HEK293 (cell line): ENCODE results near the gene MGME1.

Experiments used
- CTCF ChIA-PET: fragments of 350-600 bp; formaldehyde crosslinking; extraction: SDS; loops from one replicate; lab custom pipeline; 2021; ENCODE audit warnings: antibody characterized with exemption; lab: Yijun Ruan, JAX
- POLR2A ChIA-PET: fragments of 300-600 bp; formaldehyde crosslinking; extraction: SDS; loops from one replicate; lab custom pipeline; 2020; ENCODE audit warnings: antibody characterized with exemption, inconsistent platforms; lab: Yijun Ruan, JAX
- H3K27ac ChIP-seq: fragments of 200-500 bp; sonication (Bioruptor generic); 2 replicates; pipeline ENCODE4 v1.5.1; 2014; ENCODE audit warnings: low read depth, low read length, control low read depth, inconsistent platforms; ENCODE audit errors: extremely low read depth
- H3K36me3 ChIP-seq, 2 experiments: fragments of 200-500 bp in 1 of 2; sonication (Bioruptor generic) in 1 of 2; 1 replicate in 1 of 2; 2 replicates in 1 of 2; pipeline ENCODE4 v1.5.1; 2014 to 2017; ENCODE audit warnings: inconsistent platforms in 2 of 2, low read length in 2 of 2; ENCODE audit not compliant: control insufficient read depth in 2 of 2, insufficient read depth in 1 of 2
- H3K4me1 ChIP-seq: fragments of 200-500 bp; sonication (Bioruptor generic); 2 replicates; pipeline ENCODE4 v1.5.1; 2014; ENCODE audit warnings: mild to moderate bottlenecking, low read length, inconsistent platforms; ENCODE audit not compliant: control insufficient read depth, insufficient read depth
- H3K4me3 ChIP-seq: 2 replicates; pipeline ENCODE4 v1.5.1; 2011; ENCODE audit warnings: low read depth, mild to moderate bottlenecking, control low read depth, low read length, moderate library complexity
- H3K9me3 ChIP-seq: fragments of 200-500 bp; sonication (Bioruptor generic); 2 replicates; pipeline ENCODE4 v1.5.1; 2014; ENCODE audit warnings: low read depth, low read length, inconsistent platforms; ENCODE audit not compliant: control insufficient read depth, insufficient read depth
- ATF2 ChIP-seq: fragments of 450-650 bp; formaldehyde crosslinking; IDR thresholded peaks from 2 replicates; pipeline ENCODE4 v1.5.1; 2016; ENCODE audit warnings: missing biosample characterization, missing genetic modification characterization, low read depth
- BCL11A ChIP-seq: fragments of 450-650 bp; formaldehyde crosslinking; IDR thresholded peaks from 2 replicates; pipeline ENCODE4 v1.5.1; 2016; ENCODE audit warnings: low read depth, missing biosample characterization, missing genetic modification characterization
- EGR2 ChIP-seq: fragments of 450-650 bp; formaldehyde crosslinking; IDR thresholded peaks from 2 replicates; pipeline ENCODE4 v1.5.1; 2016; ENCODE audit warnings: low read depth, missing biosample characterization, missing genetic modification characterization
- HOXA7 ChIP-seq: sonication (generic); formaldehyde crosslinking; IDR thresholded peaks from 2 replicates; pipeline ENCODE4 v1.8.1; 2022; ENCODE audit warnings: missing genetic modification reagents, borderline replicate concordance
- KLF8 ChIP-seq: fragments of 450-650 bp; formaldehyde crosslinking; IDR thresholded peaks from 2 replicates; pipeline ENCODE4 v1.5.1; 2016; ENCODE audit warnings: missing biosample characterization, missing genetic modification characterization
- YY1 ChIP-seq: fragments of 450-650 bp; formaldehyde crosslinking; IDR thresholded peaks from 2 replicates; pipeline ENCODE4 v1.5.1; 2018; ENCODE audit warnings: missing biosample characterization, missing genetic modification characterization
- ZBTB48 ChIP-seq: fragments of 450-650 bp; formaldehyde crosslinking; IDR thresholded peaks from 2 replicates; pipeline ENCODE4 v1.5.1; 2016; ENCODE audit warnings: missing biosample characterization, missing genetic modification characterization
- ZBTB8A ChIP-seq: fragments of 450-650 bp; formaldehyde crosslinking; IDR thresholded peaks from 2 replicates; pipeline ENCODE4 v1.5.1; 2016; ENCODE audit warnings: missing biosample characterization, missing genetic modification characterization
- ZFHX2 ChIP-seq: fragments of 450-650 bp; formaldehyde crosslinking; conservative IDR thresholded peaks from 2 replicates; pipeline ENCODE4 v1.5.1; 2016; ENCODE audit warnings: missing biosample characterization, missing genetic modification characterization
- ZFP3 ChIP-seq: fragments of 450-650 bp; formaldehyde crosslinking; IDR thresholded peaks from 2 replicates; pipeline ENCODE4 v1.5.1; 2016; ENCODE audit warnings: low read depth, missing biosample characterization, missing genetic modification characterization
- ZNF132 ChIP-seq: fragments of 450-650 bp; formaldehyde crosslinking; IDR thresholded peaks from 2 replicates; pipeline ENCODE4 v1.5.1; 2017; ENCODE audit warnings: missing biosample characterization, missing genetic modification characterization, borderline replicate concordance
- ZNF280C ChIP-seq: fragments of 450-650 bp; formaldehyde crosslinking; IDR thresholded peaks from 2 replicates; pipeline ENCODE4 v1.5.1; 2016; ENCODE audit warnings: missing biosample characterization, missing genetic modification characterization
- ZNF311 ChIP-seq: fragments of 450-650 bp; formaldehyde crosslinking; IDR thresholded peaks from 2 replicates; pipeline ENCODE4 v1.5.1; 2017; ENCODE audit warnings: missing biosample characterization, missing genetic modification characterization, borderline replicate concordance
- ZNF416 ChIP-seq: fragments of 450-650 bp; formaldehyde crosslinking; IDR thresholded peaks from 2 replicates; pipeline ENCODE4 v1.5.1; 2016; ENCODE audit warnings: missing biosample characterization, missing genetic modification characterization
- ZNF449 ChIP-seq: fragments of 450-650 bp; formaldehyde crosslinking; IDR thresholded peaks from 2 replicates; pipeline ENCODE4 v1.5.1; 2017; ENCODE audit warnings: missing biosample characterization, mild to moderate bottlenecking, missing genetic modification characterization, moderate library complexity
- ZNF530 ChIP-seq: fragments of 450-650 bp; formaldehyde crosslinking; IDR thresholded peaks from 2 replicates; pipeline ENCODE4 v1.5.1; 2016; ENCODE audit warnings: low read depth, missing biosample characterization, missing genetic modification characterization
- ZNF571 ChIP-seq: fragments of 450-650 bp; formaldehyde crosslinking; IDR thresholded peaks from 2 replicates; pipeline ENCODE4 v1.5.0; 2017; ENCODE audit warnings: missing biosample characterization, missing genetic modification characterization
- ZNF629 ChIP-seq: fragments of 450-650 bp; formaldehyde crosslinking; IDR thresholded peaks from 2 replicates; pipeline ENCODE4 v1.5.1; 2017; ENCODE audit warnings: missing biosample characterization, missing genetic modification characterization
- ZNF658 ChIP-seq: fragments of 450-650 bp; formaldehyde crosslinking; IDR thresholded peaks from 2 replicates; pipeline ENCODE4; 2016; ENCODE audit warnings: missing biosample characterization, missing genetic modification characterization
- ZNF670 ChIP-seq: fragments of 450-650 bp; formaldehyde crosslinking; IDR thresholded peaks from 2 replicates; pipeline ENCODE4 v1.5.1; 2016; ENCODE audit warnings: missing biosample characterization, missing genetic modification characterization, low read depth
- ZNF692 ChIP-seq: fragments of 450-650 bp; formaldehyde crosslinking; IDR thresholded peaks from 2 replicates; pipeline ENCODE4 v1.5.1; 2016; ENCODE audit warnings: missing biosample characterization, missing genetic modification characterization
- ZNF777 ChIP-seq: fragments of 450-650 bp; formaldehyde crosslinking; IDR thresholded peaks from 2 replicates; pipeline ENCODE4 v1.5.1; 2017; ENCODE audit warnings: missing biosample characterization, missing genetic modification characterization, borderline replicate concordance
- ZNF830 ChIP-seq: fragments of 450-650 bp; IDR thresholded peaks from 2 replicates; pipeline ENCODE4 v1.5.0; 2018; ENCODE audit warnings: missing biosample characterization, missing genetic modification characterization, low read depth, mild to moderate bottlenecking, moderate library complexity
- ZNF843 ChIP-seq: fragments of 450-650 bp; formaldehyde crosslinking; IDR thresholded peaks from 2 replicates; pipeline ENCODE4 v1.5.1; 2016; ENCODE audit warnings: missing biosample characterization, missing genetic modification characterization
- ZXDB ChIP-seq: fragments of 450-650 bp; formaldehyde crosslinking; IDR thresholded peaks from 2 replicates; pipeline ENCODE4 v1.5.1; 2016; ENCODE audit warnings: missing biosample characterization, missing genetic modification characterization

Gene MGME1

GRCh38 chr20:17928211-17928611 lies 40.6 kb upstream of the MGME1 start (continued):
- TF ChIP-seq ZNF777 (tag by site-specific recombination) (no peak), ZBTB48 (tag by site-specific recombination) (no peak), ZNF571 (no peak), ZNF670 (tag by site-specific recombination) (no peak), HOXA7 (CRISPR knock-in tag) (no peak), ZNF843 (tag by site-specific recombination) (no peak)
- TF ChIP-seq, all 188 proteins: peak for 0

GRCh38 chr20:17928633-17929311 lies 40.0 kb upstream of the MGME1 start:
- TF ChIP-seq ZNF629 (tag by site-specific recombination) (no peak), ZNF530 (no peak), ZNF658 (tag by site-specific recombination) (no peak), ZNF449 (tag by site-specific recombination) (no peak), ZXDB (no peak), ZNF830 (no peak), ZFP3 (no peak), ZNF132 (tag by site-specific recombination) (no peak), KLF8 (tag by site-specific recombination) (no peak), EGR2 (no peak), ZNF311 (tag by site-specific recombination) (no peak), BCL11A (tag by site-specific recombination) (no peak), YY1 (tag by site-specific recombination) (no peak), ZBTB8A (no peak), ZNF280C (tag by site-specific recombination) (no peak), ZFHX2 (no peak), ATF2 (tag by site-specific recombination) (no peak), ZNF416 (tag by site-specific recombination) (no peak), ZNF692 (tag by site-specific recombination) (no peak)
- TF ChIP-seq, all 188 proteins: peak for 0
- no peaks in the 10 kb centered on the region for H3K36me3 ChIP-seq
- CTCF ChIA-PET = interaction anchor here (0.6 to 1.1 kb wide), 3 partner anchors 10 to 348 kb away, joined by 3 to 4 read pairs (median 3); no protein-coding TSS in a partner anchor
- H3K9me3 ChIP-seq = no peaks in the 10 kb centered on the region
- no peaks in the 10 kb centered on the region for H3K4me1 ChIP-seq
- POLR2A ChIA-PET = no interaction called here
- no peak overlapping the region for H3K4me3 ChIP-seq
- no peak overlapping the region for H3K27ac ChIP-seq
